ENCODE data around the gene CCDC91. TPM values are rescaled to one million over a fixed set of nuclear protein-coding genes. Genes with fewer than 3 reads are reported as not detected.
A peak's percentile ranks its signal among the peaks of the same experiment; 100 is the strongest.

CCDC91 gene
- total and polyA plus RNA-seq, 2 donors (not counting 1 experiment from before 2014, with no cell fraction given): 23.9 to 47.6 TPM

- no peak overlapping the region for H3K9ac ChIP-seq (ENCODE audit: insufficient read depth, low read length)
- no peaks in the 10 kb centered on the region for H3K4me1 ChIP-seq (ENCODE audit: control insufficient read depth, extremely low read depth, insufficient read depth, low read length)
- H3K4me3 ChIP-seq (replicated peaks in 1 of 4; ENCODE audit: control extremely low read depth in 1 of 4, insufficient read depth in 1 of 4, low read depth in 3 of 4, low read length in 4 of 4): no peak overlapping the region
- no peak for DNase-seq (ENCODE audit: low read depth in 2 of 2)
- no peak overlapping the region for H3K4me2 ChIP-seq (ENCODE audit: extremely low read depth, insufficient read depth, low read length)
- no peak overlapping the region for H3K27ac ChIP-seq (ENCODE audit: insufficient read depth, low read length)
- TF ChIP-seq EZH2 (IDR thresholded peaks at IDR 0.05; ENCODE audit: low read length, missing control alignments) (no peak), CTCF (conservative IDR thresholded peaks at IDR 0.05 in 1 of 2, IDR thresholded peaks at IDR 0.05 in 1 of 2; ENCODE audit: low read depth in 1 of 2, low read length in 2 of 2) (peak in 1 of 2 donors; percentile 36)
- H2AFZ ChIP-seq (ENCODE audit: low read length): no peak overlapping the region
- H3K9me3 ChIP-seq (ENCODE audit: control insufficient read depth, insufficient read depth, low read depth, low read length): no peaks in the 10 kb centered on the region
- no peaks in the 10 kb centered on the region for H3K27me3 ChIP-seq (ENCODE audit: control insufficient read depth, insufficient read depth, low read length)
- H4K20me1 ChIP-seq (ENCODE audit: control insufficient read depth, extremely low read depth, insufficient read depth, low read length): no peaks in the 10 kb centered on the region
- H3K36me3 ChIP-seq (ENCODE audit: control insufficient read depth, insufficient read depth, low read length): no peaks in the 10 kb centered on the region
- no peaks in the 10 kb centered on the region for H3K79me2 ChIP-seq (ENCODE audit: control insufficient read depth, insufficient read depth, low read length)
Observed at GRCh38 chr12:28237423-28237822, 47.2 kb downstream of the CCDC91 start.

- no peak for DNase-seq (ENCODE audit: low read depth in 2 of 2)
- Histone ChIP-seq H3K9me3 (ENCODE audit: control insufficient read depth, insufficient read depth, low read depth, low read length) (no peaks in the 10 kb centered on the region), H3K4me2 (ENCODE audit: extremely low read depth, insufficient read depth, low read length) (no peak overlapping the region), H4K20me1 (ENCODE audit: control insufficient read depth, extremely low read depth, insufficient read depth, low read length) (no peaks in the 10 kb centered on the region), H3K4me1 (ENCODE audit: control insufficient read depth, extremely low read depth, insufficient read depth, low read length) (no peaks in the 10 kb centered on the region), H3K36me3 (ENCODE audit: control insufficient read depth, insufficient read depth, low read length) (no peaks in the 10 kb centered on the region), H3K27ac (ENCODE audit: insufficient read depth, low read length) (no peak overlapping the region), H3K27me3 (ENCODE audit: control insufficient read depth, insufficient read depth, low read length) (no peaks in the 10 kb centered on the region), H3K4me3 (replicated peaks in 1 of 4; ENCODE audit: control extremely low read depth in 1 of 4, insufficient read depth in 1 of 4, low read depth in 3 of 4, low read length in 4 of 4) (no peak overlapping the region), H2AFZ (ENCODE audit: low read length) (no peak overlapping the region), H3K79me2 (ENCODE audit: control insufficient read depth, insufficient read depth, low read length) (no peaks in the 10 kb centered on the region), H3K9ac (ENCODE audit: insufficient read depth, low read length) (no peak overlapping the region)
- no peak for TF ChIP-seq EZH2 (IDR thresholded peaks at IDR 0.05; ENCODE audit: low read length, missing control alignments)
- no peak for TF ChIP-seq CTCF (conservative IDR thresholded peaks at IDR 0.05 in 1 of 2, IDR thresholded peaks at IDR 0.05 in 1 of 2; ENCODE audit: low read depth in 1 of 2, low read length in 2 of 2)
Observed at GRCh38 chr12:28239918-28240317, 49.7 kb downstream of the CCDC91 start.

GRCh38 chr12:28240853-28241252 is 50.6 kb downstream of the CCDC91 start:
- no peaks in the 10 kb centered on the region for H3K36me3 ChIP-seq (ENCODE audit: control insufficient read depth, insufficient read depth, low read length)
- H3K79me2 ChIP-seq (ENCODE audit: control insufficient read depth, insufficient read depth, low read length): no peaks in the 10 kb centered on the region
- TF ChIP-seq CTCF (conservative IDR thresholded peaks at IDR 0.05 in 1 of 2, IDR thresholded peaks at IDR 0.05 in 1 of 2; ENCODE audit: low read depth in 1 of 2, low read length in 2 of 2) (no peak), EZH2 (IDR thresholded peaks at IDR 0.05; ENCODE audit: low read length, missing control alignments) (no peak)
- no peaks in the 10 kb centered on the region for H4K20me1 ChIP-seq (ENCODE audit: control insufficient read depth, extremely low read depth, insufficient read depth, low read length)
- H2AFZ ChIP-seq (ENCODE audit: low read length): no peak overlapping the region
- H3K9me3 ChIP-seq (ENCODE audit: control insufficient read depth, insufficient read depth, low read depth, low read length): no peaks in the 10 kb centered on the region
- no peaks in the 10 kb centered on the region for H3K4me1 ChIP-seq (ENCODE audit: control insufficient read depth, extremely low read depth, insufficient read depth, low read length)
- H3K4me3 ChIP-seq (replicated peaks in 1 of 4; ENCODE audit: control extremely low read depth in 1 of 4, insufficient read depth in 1 of 4, low read depth in 3 of 4, low read length in 4 of 4): no peak overlapping the region
- H3K4me2 ChIP-seq (ENCODE audit: extremely low read depth, insufficient read depth, low read length): no peak overlapping the region
- H3K9ac ChIP-seq (ENCODE audit: insufficient read depth, low read length): no peak overlapping the region
- H3K27ac ChIP-seq (ENCODE audit: insufficient read depth, low read length): no peak overlapping the region
- no peak for DNase-seq (ENCODE audit: low read depth in 2 of 2)
- H3K27me3 ChIP-seq (ENCODE audit: control insufficient read depth, insufficient read depth, low read length): no peaks in the 10 kb centered on the region

Measured in fibroblast of lung (primary cell).